HT1080 (cell line): ENCODE data around the gene KRT75. TPM values are rescaled to one million over a fixed set of nuclear protein-coding genes. Genes with fewer than 3 reads are reported as not detected.

Experiments used
- DNase-seq: peaks from one replicate; pipeline ENCODE4 v3.0.0-alpha.2; 2015; ENCODE audit warnings: low read depth
- total RNA-seq: library from RNA; depleted of rRNA; stranded (reverse); fragments of >200 nt; shearing (Covaris generic); gene quantifications from 2 replicates; pipeline ENCODE4 v1.2.3, GENCODE V29; 2014; rRNA removed

The KRT75 gene
- total RNA-seq, 1 experiment from 2014 or later = not detected

- no peak for DNase-seq
Measured at GRCh38 chr12:52394836-52395405, 39.2 kb downstream of the KRT75 start.

DNA sequence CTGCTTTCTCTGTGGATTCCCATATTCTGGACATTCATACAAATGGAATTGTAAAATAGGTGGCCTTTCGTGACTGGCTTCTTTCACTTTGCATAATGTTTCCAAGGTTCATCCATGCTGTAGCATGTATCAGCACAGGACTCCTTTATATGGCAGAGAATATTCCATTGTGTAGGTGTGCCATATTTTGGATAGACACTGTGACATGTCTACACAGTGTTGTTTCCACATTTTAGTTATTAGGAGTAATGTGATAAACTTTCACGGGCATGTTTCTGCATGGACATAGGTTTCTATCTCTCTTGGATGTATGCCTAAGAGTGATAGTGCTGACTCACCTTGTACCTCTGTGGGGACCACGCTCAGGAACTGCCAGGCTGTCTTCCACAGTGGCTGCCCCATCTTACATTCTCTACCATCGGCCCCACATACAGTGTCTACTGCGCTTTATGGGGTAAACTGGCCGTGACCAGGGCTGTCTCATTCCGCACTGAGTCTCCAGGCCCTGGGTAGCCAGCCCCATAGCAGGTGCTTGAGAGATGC is 41.6 kb downstream of the KRT75 start:
- DNase-seq = no peak

- peak; percentile 38 for DNase-seq
Measured at GRCh38 chr12:52391618-52392002, 42.6 kb downstream of the KRT75 start.

DNA sequence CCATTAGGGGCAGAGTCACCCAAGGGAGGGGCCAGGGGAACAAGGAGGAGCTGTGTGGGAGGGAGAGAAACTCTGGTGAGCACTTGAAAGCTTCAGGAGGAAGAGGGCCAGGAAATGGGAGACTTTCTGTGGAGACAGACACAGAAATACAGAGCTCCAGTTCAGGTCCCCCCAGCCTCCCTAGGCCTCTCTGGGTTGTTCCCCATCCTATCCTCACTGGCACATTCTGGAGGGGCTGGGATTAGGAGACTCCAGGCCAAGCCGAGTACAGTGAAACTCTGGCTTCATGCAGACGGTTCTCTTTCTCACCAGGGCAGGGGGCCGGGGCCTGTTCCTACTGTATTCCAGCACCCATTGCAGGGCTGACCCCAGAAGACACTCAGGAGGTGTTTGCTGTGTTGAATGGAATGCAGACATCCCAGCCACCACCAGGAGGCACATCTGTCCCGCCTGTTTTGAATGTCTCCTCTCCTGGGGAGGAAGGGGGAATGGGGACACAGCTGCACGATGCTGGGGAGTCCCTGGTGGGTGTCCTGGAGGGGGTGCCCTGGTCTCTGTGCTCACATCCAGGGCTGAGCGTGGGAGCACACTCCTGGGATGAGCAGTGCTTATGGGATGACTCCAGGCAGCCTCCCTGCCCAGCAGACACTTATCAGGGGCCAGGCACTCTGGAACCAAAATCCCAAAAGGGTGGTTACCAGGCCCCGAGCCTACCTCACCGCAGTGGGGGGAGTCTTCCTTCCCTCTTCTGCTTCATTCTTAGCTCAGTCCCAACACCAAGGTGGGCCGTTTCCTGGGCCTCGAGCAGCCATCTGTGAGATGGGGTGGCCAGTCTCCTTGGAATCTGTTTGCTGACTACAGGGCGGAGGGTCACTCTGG is 43.2 kb downstream of the KRT75 start:
- peak; percentile 22 for DNase-seq

DNA sequence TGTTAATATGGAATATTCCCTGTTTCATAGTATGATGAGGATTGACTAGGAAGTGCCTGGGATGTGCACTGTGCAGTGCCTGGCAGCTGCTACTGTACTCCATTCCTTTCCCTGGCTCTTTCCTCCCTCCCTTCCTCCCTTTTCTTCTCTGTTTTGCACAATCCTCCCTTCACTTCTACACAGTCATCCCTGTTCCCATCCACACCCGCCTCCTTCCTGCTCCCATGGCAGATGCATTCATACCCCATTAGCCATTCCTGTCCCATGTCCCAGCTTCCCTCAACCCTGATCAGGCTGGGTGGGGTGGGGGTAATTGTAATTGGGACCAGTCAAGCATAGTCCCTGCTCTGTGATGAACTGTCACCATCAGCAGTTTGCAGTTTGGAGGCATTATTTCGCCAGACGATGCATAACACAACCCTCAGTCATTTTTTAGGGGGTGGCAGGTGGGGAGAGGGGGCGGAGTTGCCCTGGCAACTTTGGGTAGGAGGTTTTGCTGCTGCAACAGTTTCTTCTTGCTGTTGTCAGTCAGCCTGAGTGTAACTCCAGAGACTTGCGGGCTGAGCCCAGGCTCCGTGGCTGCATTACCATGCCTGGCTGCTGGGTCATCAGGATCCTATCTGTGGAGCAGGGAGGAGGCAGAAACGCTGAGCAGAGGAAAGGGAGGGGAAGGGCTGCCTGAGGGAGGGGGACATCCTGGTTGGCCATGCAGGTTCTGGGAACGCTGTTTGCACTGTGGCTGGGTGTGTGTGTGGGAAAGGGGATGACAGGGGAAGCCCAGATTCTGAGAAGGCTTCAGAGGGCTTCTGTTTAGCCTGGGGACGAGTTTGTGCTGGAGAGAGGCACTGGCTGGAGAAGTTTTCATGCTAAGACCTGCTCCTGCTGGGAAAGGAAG is 44.6 kb downstream of the KRT75 start:
- DNase-seq = no peak

DNA sequence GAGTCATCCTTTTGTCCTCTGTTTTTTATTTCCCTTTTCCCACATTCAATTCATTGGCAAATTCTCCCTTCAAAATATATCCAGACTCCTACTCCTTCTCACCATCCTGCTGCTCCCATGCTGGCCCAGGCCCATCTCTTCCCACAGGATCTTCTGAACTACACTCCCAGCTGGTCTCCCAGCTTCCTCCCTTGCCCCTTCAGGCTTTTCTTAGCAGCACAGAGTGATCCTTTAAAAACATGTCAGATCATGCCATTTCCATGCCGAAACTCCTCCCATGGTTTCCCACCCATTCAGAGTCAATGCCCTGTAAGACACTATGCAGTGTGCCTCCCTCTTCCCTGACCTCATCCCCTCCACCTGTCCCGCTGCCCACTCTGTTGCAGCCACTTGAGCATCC is 46.3 kb downstream of the KRT75 start:
- DNase-seq = no peak

DNA sequence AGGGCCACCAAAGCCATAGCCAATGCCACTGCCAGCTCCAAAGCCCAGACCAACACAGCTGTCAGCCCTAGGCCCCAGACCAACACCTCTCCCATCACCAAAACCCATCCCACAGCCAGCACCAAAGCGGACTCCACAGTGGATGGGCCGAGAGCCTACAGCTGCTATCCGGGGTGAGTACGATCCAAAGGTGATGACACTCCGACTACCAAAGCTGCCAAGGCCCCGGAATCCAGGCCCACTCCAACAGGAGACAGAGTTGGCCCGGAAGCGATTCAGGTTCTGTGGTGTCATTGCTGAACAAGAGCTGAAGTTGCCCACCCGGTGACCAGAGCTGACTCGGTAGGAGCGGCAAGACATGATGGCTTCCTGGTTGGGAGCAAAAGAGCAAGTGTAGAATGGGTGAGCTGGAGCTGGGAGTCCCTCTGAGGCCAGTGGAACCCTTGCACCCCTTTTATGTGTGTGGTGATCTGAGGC is 48.9 kb downstream of the KRT75 start, which contains the start of gene KRT84:
TSS of gene KRT84 (minus strand) at position 427 of the 477 bp plus-strand sequence. CDS start at position 360, 67 bp downstream.
- DNase-seq = no peak

- no peak for DNase-seq
Measured at GRCh38 chr12:52383331-52383730, 50.8 kb downstream of the KRT75 start.

- DNase-seq = no peak
Measured at GRCh38 chr12:52382854-52383253, 51.3 kb downstream of the KRT75 start.

GRCh38 chr12:52381206-52381605 is 53.0 kb downstream of the KRT75 start:
- DNase-seq = no peak

DNA sequence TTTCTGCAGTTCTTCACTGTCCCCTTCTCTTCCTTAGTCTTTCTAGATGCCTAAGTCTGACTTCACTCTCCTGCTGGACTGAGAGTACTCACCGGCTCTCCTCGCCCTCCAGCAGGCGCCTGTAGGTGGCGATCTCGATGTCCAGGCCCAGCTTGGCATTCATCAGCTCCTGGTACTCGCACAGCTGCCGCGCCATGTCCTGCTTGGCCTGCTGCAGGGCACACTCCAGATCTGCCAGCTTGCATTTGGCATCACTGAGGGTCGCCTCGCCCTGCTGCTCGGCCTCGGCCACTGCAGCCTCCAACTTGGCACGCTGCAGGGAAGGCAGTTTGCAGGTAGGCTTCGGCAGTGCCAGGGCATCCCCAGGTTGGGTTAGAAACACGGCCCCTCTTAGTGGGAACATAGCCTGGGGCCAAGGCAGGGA is 53.9 kb downstream of the KRT75 start:
- peak; percentile 29 for DNase-seq

GRCh38 chr12:52379536-52379935 is 54.6 kb downstream of the KRT75 start:
- DNase-seq = no peak

- DNase-seq = no peak
Measured at GRCh38 chr12:52378091-52378490, 56.1 kb downstream of the KRT75 start.

- no peak for DNase-seq
Measured at GRCh38 chr12:52377266-52377665, 56.9 kb downstream of the KRT75 start.

Other genes starting within 250 kb of the KRT75 start
- gene KRT80, start 242.4 kb downstream of the KRT75 start, total RNA-seq = 6.7 and 8.2 TPM in 2 replicates
- 4.9 and 5.1 TPM in 2 replicates for gene KRT7, start 201.1 kb downstream of the KRT75 start, total RNA-seq
- 1.2 TPM in 2 replicates for gene KRT86, start 159.7 kb downstream of the KRT75 start, total RNA-seq
- 235 and 270 TPM in 2 replicates for gene KRT81, start 142.8 kb downstream of the KRT75 start, total RNA-seq
- 0.05 and 0.17 TPM in 2 replicates for gene KRT83, start 113.0 kb downstream of the KRT75 start, total RNA-seq
- gene KRT85, start 66.9 kb downstream of the KRT75 start, total RNA-seq = not detected in 2 replicates
- gene KRT84, start 48.7 kb downstream of the KRT75 start, total RNA-seq = not detected in 2 replicates
- not detected in 2 replicates for gene KRT82, start 28.0 kb downstream of the KRT75 start, total RNA-seq
- gene KRT6B, start 17.8 kb upstream of the KRT75 start, total RNA-seq = not detected in 2 replicates
- not detected in 2 replicates for gene KRT6C, start 39.4 kb upstream of the KRT75 start, total RNA-seq
- gene KRT6A, start 58.9 kb upstream of the KRT75 start, total RNA-seq = not detected in 2 replicates
- gene KRT5, start 86.0 kb upstream of the KRT75 start, total RNA-seq = not detected in 2 replicates
- gene KRT71, start 118.8 kb upstream of the KRT75 start, total RNA-seq = not detected in 2 replicates
- not detected in 2 replicates for gene KRT74, start 139.5 kb upstream of the KRT75 start, total RNA-seq
- gene KRT72, start 167.1 kb upstream of the KRT75 start, total RNA-seq = not detected in 2 replicates
- not detected in 2 replicates for gene KRT73, start 184.2 kb upstream of the KRT75 start, total RNA-seq
- not detected in 2 replicates for gene KRT2, start 217.8 kb upstream of the KRT75 start, total RNA-seq
- gene KRT1, start 246.0 kb upstream of the KRT75 start, total RNA-seq = not detected in 2 replicates